GM19372 (cell line): ENCODE results near the gene PGGHG.
"Not testable (repeated sequence)": the region's sequence is repeated elsewhere in the genome, so short reads cannot be mapped to it uniquely, and the experiment has no call there.

Experiments
- ATAC-seq: cut with Tn5 transposase; IDR thresholded peaks from one replicate; pipeline ENCODE4 v1.9.1; 2021; ENCODE audit warnings: mild to moderate bottlenecking, low read depth, moderate library complexity; ENCODE audit not compliant: unreplicated experiment

The PGGHG gene

DNA sequence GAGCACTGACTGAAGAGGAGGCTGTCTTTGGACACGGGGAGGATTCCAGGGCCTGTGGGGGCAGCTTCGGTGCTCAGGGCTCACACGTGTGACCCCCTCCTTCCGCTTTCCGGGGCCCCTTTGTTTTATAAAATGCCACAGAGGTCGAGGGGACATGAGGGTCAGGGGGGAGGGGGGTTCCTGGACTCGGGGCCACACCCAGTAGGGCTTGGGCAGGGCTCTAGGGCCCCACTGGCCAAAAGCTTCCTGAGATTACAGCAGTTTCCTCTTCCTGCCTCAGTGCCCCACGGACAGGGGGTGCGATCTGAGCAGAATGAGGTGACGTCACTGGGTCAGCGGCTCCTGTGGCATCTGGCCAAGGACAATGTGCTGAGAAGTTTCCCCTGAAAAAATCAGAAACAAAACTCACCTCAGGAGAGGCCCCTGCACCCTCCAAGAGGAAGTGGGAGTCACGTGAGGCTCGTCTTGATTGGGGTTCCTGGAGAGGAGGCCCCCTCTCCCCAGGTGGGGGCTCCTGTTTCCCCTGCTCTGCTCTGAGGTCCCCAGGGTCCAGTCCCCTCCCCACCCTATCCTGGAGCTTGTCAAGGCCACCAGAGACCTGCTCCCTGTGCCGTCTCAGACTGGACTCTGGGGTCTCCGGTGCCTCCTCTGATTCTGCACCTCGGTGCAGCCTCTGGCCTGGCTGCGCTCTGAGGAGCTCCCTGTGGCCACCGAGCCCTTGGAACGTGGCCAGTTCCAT is 38.1 kb downstream of the PGGHG start:
- peak; percentile 56 for ATAC-seq

GRCh38 chr11:327581-327923 is 38.6 kb downstream of the PGGHG start:
- ATAC-seq: no peak

GRCh38 chr11:328012-328411 is 39.1 kb downstream of the PGGHG start:
- ATAC-seq: no peak

- ATAC-seq: not testable (repeated sequence)
These were observed 39.7 kb downstream of the PGGHG start for GRCh38 chr11:328516-329100.

- no peak for ATAC-seq
These were observed 40.9 kb downstream of the PGGHG start for GRCh38 chr11:329886-330253.

- no peak for ATAC-seq
These were observed 41.4 kb downstream of the PGGHG start for GRCh38 chr11:330307-330693.

- no peak for ATAC-seq
These were observed 41.9 kb downstream of the PGGHG start for GRCh38 chr11:330694-331357.

- ATAC-seq: no peak
These were observed 42.6 kb downstream of the PGGHG start for GRCh38 chr11:331358-332060.

DNA sequence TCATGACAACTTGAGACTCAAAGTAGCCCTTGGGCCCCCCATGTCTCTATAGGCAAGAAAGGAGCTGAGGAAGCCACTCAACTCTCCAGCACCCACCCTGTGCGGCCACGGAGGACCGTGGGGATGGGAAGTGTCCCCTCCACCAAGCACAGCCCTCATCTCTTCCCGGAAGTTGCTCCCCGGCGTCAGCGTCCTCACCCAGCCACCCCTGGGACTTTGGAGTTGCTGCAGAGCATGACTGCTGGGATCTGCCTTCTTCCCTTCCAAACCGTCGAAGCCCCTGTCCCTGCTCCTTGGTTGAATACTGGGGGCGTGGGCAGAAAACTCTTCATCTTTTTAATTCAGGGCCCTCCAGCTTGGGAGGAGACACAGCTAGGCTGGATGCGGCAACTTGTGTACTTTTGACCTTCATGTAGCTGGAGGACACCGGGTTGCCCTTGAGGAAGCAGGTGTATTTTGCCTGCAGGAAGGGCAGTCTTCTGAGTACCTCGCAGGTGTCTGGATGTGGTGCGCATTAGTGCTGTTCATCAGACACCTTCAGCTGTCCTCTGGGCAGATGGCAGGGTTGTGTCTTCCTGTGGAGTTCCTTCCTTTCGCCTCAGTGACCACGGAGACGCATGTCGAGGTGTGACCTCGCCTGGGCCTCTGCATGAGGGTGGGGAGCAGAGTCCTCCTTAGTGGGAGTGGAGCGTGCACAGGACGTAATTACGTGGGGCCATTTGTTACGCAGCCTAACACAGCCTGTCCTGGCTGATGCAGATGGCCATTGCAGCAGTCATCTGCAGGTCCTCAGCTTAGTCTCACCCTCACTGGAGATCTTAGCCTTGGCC is 43.9 kb downstream of the PGGHG start:
- ATAC-seq: no peak

DNA sequence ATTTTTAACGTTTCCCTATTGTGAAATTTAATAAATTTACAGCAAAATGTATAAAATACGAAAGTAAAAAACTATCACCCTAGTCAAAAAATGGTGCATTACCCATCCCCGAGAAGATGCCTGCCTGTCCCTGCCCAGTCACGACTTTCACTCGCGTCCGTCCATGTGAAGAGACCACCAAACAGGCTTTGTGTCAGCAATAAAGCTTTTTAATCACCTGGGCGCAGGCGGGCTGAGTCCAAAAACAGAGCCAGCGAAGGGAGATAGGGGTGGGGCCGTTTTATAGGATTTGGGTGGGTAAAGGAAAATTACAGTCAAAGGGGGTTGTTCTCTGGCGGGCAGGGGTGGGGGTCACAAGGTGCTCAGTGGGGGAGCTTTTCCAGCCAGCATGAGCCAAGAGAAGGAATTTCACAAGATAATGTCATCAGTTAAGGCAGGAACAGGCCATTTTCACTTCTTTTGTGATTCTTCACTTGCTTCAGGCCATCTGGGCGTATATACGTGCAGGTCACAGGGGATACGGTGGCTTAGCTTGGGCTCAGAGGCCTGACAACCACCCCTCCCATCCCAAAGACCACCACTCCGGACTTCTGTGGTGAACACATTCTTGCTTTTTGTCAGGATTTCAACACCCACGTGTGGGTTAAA is 44.8 kb downstream of the PGGHG start:
- not testable (repeated sequence) for ATAC-seq

DNA sequence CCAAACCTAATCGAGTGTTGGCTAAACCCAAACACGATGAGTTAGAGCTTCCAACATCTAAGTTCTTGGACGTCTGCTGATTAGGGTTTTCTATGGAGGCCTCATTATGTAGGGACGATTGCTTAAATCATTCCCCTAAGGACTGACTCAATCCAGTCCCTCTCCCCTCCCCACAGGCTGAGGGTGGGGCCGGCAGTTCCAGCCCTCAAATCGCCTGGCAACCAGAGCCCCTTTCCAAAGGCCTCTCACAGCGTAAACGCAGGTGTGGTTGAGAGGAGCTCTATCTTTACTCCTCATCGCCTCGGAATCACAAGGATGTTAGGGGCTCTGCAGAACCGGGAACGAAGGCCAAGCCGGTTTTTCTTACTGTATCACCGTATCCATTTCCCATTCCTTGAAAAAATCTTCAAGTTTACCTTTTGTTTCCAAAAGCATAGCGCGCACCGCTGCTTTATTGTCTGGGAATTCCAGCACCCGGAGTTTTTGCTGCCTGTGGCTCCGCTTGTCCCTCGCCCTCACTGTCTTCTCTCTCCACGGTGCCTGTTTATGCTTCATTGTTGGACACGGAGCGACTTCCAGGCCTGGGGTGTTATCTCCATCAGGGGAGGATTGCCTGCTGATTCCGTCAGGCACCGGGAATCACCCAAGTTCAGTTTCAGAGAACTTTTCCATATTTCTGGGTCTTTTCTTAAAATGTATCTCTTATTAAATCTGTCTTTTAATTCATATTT is 45.5 kb downstream of the PGGHG start:
- no peak for ATAC-seq

DNA sequence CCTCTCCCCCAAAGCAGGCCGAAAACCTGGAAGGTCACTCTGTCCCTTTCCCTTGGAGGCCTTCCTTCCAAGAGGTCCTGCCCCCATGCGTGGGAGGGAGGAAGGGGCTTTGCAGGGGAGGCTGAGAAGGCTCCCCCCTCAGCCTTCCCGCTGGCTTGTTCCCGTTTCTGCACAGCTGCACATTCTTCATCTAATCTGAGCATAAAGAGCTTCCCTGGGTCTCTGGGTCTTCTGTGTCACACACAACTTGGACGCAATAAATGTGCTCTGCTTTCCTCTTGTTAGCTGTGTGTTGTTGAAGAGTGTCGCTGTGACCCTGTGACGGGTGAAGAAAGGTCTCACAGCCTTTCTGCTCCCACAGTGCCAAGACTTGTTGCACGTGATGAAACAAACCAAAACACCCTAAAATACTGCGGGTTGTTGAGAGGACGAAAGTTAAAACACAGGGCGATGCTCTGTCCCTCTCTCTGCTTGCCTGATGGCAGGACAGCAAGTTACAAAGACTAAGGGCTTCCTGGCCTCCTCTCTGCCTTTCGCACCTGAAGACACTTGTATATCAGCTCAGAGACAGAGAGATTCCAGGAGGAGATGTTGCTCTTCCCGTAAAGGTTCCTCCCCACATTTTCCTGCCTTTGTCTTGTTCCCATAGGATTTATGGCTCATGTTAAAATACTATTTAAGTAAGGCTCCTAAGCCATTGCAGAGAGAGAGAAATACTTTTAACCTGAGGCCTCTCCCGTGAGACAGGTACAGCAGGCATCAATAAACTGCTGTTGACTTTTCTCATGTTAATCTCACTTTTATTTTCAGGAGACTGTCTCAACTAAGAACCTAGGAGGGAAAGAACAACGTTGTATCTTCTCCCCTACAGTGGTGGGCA is 47.1 kb downstream of the PGGHG start:
- no peak for ATAC-seq

DNA sequence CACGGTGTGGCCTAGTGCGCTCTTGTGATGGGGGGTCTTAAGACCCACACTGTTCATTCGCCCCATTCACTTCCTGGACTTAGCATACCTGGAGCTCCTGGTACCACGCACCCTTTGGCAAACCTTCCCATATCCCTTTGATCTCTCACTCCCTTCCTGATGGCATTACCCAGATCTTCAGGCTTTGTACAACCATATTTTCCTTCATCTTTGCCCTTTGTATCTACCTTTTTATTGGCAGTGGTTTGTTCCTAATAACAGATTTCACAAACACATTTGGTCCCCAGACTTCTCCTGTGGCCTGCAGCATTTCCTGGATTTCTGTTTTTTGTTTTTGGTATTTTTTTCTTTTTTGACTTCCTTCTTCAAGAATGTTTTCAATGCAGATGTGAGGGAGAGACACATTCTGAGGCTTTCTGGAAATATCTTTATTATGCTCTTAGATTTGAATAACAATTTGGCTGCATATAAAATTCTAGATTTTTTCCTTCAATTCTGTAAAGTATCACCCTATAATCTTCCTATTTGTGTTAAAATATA is 47.8 kb downstream of the PGGHG start:
- ATAC-seq: no peak

DNA sequence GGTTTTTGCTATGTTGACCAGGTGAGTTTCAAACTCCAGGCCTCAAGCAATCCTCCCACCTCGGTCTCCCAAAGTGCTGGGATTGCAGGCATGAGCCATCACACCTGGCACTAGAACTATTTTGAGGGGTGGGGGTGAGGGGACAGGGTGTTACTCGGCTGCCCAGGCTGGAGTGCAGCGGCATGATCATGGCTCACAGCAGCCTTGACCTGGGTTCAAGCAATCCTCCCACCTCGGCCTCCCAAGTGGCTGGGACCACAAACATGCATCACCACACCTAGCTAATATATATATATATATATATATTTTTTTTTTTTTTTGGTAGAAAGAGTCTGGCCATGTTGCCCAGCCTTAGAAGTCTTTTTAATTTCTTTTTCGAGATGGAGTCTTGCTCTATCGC is 48.8 kb downstream of the PGGHG start:
- no peak for ATAC-seq

- no peak for ATAC-seq
These were observed 51.0 kb downstream of the PGGHG start for GRCh38 chr11:339963-340362.

DNA sequence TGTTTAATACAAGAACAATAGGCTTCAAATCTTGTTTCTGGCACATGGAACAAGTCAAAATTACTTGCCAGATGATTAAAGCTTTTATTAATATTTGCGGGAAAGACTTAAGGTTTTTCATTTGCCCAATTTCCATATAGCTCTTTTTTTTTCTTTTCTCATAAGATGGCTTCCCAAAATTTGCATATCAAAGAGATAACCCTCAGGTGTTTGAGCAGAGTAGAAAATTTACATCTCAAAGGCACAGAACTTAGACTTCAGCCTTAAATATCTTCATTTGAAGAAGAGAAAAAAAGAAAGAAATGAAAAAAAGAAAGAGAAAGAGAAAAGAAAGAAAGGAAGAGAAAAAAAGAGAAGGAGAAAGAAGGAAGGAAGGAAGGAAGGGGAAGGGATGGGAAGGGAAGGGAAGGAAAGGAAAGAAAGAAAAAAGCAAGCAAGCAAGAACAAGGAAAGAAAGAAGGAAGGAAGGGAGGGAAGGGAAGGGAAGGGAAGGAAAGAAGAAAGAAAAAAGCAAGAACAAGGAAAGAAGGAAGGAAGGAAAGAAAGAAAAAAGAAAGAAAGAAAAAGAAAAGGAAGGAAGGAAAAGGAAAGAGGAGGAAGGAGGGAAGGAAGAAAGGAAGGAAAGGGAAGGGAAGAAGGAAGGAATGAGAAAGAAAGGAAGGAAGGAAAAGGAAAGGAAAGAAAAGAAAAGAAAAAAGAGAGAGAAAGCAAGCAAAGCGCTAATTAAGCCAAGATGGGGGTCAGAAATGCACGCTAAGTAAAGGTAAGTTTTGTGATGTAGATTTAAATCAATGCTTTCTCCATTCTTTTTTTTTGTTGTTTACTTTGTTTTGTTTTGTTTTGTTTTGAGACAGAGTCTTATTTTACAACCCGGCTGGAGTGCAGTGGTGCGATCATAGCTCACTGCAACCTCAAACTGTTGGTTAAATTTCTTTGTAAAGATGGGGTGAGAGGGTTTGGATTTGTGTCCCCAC is 51.9 kb downstream of the PGGHG start:
- ATAC-seq: no peak

GRCh38 chr11:342328-342727 is 53.4 kb downstream of the PGGHG start:
- ATAC-seq: no peak
